HuH-7.5 (cell line): Measurements from ENCODE around the gene AP2S1.
"Not testable (repeated sequence)": the region's sequence is repeated elsewhere in the genome, so short reads cannot be mapped to it uniquely, and the experiment has no call there.

Source experiments
- DNase-seq: peaks from one replicate; pipeline ENCODE4 v3.0.0; 2011; ENCODE audit warnings: low spot score

AP2S1 gene

DNA sequence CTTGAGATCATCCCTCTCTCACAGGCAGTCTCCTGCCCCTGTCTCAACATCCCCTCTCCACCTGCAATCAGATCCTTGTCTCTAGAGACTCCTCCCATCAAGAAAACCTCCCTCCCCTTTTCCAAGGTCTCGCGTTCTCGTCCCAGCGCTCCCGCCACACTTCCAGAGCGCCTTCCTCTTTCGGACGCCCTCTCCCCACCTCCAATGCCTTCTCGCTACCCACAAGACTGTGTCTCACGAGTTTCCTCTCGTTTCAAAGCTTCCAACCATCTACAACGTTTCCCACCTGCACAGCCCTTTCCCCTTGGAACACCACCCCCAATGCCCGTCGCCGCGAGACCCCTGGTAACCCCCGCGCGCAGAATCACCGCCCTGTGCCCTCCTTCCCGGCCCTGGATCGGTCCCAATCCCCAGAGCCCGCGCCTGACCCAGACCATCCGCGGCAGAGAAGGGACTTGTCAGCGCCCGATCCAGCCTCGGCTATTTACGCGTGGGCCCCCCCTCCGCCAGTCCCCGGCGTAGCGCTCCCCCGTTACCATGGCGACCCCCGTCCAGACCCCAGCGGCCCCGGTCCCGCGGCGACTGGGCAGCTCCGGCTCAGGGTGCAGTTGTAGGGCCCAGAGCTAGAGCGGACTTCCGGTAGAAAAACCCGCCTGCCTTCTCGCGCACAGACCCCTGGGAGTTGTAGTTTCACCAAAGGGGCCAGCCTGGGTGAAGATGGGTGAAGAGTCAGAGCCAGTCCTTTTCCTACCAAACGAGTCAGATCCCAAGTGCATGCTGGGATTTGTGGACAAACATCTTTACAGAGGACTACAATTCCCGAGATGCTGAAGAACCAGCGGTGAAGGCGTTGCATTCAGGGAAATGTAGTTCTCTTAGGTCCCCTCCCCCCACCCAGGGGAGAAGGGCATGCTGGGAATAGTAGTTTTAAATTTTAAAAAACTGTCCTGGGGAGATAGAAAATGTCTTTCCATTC, at the start of gene AP2S1:
Gene AP2S1 (minus strand): TSS at position 619 of the 976 bp plus-strand sequence. CDS start 80 bp downstream, at position 539.
- peak; percentile 93 for DNase-seq

- DNase-seq = no peak
These were observed 49.7 kb upstream of the AP2S1 start for GRCh38 chr19:46900341-46900740.

DNA sequence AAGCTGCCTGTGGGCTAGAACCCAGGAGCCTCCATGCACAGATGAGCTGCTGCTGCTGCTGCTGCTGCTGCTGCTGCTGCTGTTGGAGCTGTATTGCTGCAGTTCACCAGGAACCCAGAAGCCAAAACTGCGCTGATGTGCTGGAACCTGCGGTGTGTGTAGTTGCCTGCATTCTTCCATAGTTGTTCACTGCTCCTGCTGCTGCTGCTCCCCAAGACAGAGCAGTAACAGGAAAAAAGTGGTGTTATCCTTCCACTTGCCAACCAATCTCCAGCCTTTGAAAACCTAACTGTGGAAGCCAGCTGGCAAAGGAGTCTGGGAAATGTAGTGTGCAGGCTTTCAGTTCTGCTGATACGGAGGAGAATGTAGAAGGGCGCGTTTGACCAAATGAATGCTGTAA, 48.1 kb upstream of the AP2S1 start:
- no peak for DNase-seq

DNA sequence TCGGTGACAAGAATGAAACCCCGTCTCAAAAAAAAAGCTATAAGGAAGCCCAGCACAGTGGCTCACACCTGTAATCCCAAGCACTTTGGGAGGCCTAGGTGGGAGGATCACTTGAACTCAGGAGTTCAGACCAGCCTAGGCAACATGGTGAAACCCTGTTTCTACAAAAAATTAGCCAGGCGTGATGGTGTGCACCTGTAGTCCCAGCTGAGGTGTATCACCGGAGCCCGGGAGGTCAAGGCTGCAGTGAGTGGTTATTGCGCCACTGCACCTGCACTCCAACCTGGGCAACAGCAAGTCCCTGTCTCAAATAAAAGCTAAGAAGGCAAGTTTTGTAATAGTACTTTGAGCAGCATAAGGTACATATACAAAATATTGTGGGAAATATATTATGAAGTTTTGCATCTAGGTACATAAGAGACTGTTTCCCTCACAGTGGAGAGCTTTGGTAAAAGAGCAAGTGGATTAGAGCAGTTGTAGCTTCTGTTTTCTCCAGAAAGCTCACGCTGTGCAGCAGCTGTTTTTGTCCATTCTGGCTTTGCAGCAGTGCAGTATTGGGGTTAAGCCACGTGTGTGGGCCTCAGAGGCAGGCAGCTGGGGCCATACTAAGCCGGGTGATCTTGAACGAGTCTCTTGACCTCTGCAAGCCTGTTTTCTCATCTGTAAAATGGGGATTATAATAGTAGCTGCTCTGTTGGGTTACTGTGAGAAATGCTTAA, 45.6 kb upstream of the AP2S1 start:
- no peak for DNase-seq

DNA sequence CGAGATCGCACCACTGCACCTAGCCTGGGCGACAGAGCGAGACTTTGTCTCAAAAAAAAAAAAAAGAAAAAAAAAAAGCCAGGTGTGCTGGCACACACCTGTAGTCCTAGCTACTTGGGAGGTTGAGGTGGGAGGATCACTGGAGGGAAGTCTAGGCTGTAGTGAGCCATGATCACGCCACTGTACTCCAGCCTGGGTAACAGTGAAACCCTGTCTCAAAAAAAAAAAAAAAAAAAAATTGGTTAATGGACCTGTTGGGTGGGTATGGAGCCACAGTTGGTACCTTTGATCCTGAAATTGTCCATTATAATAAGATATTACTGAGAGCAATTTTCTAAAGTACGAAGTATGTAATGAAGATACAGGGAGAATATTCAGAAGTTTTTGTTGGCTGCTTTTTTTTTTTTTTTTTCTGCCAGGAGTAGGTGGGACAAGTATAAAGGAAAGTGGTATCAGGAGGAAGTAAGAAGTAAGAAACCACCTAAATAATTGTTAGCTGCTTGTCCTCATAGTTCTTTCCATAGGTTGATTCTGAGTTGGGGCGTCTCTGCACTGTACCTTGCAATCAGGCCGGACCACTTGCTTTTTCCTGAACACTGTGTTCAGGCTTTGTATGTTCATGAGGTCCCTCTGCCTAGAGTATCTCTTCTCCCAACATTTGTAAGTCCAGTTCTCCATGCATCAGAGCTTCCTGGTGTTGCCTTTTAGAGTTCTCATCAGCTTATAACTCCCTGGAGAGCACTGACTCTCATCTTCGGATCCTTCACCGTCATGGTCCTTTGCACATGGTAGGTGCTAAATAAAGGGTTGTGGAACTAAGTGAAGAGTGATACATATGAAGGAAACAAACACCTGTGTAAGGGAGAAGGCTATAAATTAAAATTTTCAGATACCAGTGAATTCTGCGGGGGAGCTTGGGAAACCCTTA, 41.9 kb upstream of the AP2S1 start:
- no peak for DNase-seq

DNA sequence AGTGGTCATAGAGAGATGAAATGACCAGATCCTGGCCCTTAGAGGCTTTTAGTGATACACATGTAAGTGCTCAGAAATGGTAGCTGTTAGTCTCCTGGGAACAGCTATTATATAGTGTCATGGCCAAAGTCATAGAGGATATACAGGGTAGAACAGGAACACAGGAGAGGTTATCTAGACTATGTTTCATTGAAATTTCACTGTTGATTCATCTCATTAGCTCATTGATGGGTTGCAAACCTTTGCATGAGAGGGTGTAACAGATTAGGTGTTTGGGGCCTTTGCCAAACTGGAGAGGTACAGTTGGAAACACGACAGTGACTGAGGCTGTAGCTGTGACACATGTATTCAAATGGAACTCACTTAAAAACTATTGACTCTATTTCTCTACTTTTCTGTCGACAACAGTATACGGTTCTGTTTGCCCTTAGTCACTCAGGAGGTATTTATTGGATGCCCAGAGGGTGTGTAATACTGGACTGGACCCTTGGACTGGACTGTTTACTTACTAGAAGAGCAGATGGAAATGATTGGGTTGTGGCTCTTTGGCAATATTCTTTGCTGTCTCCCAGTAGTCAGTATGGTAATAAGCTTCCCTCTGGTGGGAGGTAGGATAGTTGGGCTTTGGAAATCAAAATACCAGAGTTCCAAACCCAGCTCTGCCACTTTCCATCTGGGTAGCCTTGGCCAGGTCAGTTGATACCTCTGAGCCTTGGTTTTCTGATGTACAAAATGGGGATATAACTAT, 40.0 kb upstream of the AP2S1 start:
- DNase-seq = peak; percentile 65

DNA sequence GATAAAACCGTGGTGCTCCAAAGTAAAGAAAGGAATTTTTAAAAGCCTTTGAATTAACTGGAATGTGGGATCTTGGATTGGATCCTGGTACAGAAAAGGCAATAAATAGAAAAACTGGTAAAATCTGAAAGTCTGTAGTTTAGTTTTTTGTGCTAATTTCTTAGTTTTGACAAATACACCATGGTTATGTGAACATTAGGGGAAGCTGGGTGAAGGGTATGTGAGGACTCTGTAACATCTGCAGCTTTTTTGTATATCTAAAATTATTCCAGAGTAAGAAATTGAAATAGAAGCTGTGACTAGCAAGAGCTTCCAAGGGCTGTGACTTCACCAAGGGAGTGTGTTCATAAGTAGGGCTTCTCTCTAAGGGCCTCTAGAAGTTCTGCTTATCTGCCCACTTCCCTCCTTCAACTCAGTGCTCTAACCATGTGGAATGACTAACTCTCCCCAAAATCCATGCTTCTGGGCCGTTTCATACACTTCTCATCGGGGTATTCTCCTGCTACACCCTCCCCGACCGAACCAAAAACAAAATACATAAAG, 36.7 kb upstream of the AP2S1 start:
- DNase-seq = no peak

DNA sequence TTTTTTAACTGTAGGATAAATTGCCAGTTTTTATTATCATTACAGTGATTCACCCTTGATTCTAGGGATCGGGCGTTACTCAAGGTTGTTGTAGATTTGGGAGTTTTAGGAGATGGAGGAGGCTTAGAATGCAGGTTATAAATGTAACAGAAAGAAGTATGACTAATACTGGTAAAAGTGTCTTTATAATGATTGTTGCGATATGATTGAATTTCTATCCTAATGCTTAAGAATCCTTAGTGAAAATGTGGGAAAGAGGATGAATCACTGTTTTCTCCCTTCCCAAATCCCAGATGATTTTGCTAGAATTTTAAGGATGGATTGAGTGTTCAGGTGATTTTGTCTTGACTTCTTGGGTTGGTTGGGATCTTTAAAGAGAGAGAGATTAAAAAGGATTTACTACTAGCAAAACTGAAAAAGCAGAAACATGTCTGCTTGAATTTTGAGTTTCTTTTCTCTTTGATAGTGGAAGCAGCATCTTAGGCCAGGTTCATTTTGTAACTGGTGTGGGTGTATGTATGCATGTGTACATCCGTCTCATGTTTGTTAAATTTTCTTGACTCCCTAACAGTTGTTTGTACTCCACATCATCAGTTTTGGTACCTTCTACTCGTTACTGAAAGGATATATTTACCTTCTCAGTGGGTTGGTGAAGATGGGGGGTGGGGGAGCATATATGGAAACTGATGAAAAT, 36.0 kb upstream of the AP2S1 start:
- DNase-seq = no peak

DNA sequence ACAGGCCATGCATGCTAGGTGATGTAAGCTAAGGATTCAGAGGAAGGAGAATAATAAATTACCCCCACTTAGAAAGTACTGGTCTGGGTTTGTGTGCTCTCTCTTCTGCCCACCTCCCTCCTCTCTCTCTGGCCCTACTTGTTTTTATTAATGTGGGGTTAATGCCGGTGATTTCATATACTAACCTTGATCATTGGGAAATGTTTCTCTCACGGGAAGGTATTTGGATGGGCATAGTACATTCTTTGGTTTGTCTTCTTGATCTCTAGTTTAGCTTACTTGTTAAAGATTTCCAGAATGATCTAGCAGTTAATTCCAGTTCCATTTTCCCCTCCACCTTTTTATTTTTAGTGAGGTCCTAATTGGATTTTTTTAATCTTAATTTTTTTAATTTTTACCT, 34.8 kb upstream of the AP2S1 start:
- DNase-seq = no peak

DNA sequence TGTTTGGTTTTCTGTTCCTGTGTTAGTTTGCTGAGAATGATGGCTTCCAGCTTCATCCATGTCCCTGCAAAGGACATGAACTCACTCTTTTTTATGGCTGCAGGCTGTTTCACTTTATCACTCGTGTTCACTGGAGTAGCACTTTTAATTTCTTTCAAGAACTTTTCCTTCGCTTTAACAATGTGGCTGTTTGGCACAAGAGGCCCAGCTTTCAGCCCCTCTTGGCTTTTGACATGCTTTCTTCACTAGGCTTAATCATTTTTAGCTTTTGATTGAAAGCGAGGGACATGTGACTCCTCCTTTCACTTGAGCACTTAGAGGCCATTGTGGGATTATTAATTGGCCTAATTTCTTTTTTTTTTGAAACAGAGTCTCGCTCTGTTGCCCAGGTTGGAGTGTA, 32.1 kb upstream of the AP2S1 start:
- DNase-seq = not testable (repeated sequence)

DNA sequence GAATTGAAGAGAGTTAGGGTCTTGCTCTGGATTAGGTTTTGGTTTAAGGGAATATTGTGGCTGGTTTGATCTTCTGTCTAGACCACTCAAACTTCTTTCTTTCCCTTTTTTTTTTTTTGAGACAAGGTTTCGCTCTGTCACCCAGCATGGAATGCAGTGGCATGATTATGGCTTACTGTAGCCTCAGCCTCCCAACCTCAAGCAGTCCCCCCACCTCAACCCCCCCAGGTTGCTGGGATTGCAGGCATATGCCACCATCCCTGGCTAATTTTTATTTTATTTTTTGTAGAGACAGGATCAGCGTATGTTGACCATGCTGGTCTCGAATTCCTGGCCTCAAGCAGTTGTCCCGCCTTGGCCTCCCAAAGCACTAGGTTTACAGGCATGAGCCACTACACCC, 31.4 kb upstream of the AP2S1 start:
- no peak for DNase-seq

- no peak for DNase-seq
These were observed 30.4 kb upstream of the AP2S1 start for GRCh38 chr19:46881092-46881491.

- no peak for DNase-seq
These were observed 29.8 kb upstream of the AP2S1 start for GRCh38 chr19:46880431-46880830.

- no peak for DNase-seq
These were observed 28.1 kb upstream of the AP2S1 start for GRCh38 chr19:46878613-46879375.

DNA sequence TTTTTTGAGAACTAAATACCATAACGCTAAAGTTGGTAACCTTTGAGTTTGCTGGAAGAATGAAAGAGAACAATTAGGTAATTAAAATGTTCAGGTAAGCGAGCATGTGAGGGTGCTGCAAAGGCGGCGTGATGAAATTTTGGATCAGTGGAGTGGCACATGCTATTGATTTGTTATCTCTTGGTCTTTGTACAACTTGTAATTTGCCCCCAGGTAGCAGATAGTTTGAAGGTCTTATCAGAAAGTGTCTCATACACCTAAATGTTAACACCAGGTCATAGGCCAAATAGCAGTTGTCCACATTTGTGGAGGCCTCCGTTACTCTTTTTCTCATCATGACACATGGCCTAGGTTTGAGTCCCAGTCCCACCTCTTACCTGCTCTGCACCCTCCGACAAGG, 25.0 kb upstream of the AP2S1 start:
- no peak for DNase-seq

- DNase-seq = no peak
These were observed 24.6 kb upstream of the AP2S1 start for GRCh38 chr19:46875234-46875633.

- no peak for DNase-seq
These were observed 22.3 kb upstream of the AP2S1 start for GRCh38 chr19:46872967-46873366.

- not testable (repeated sequence) for DNase-seq
These were observed 20.5 kb upstream of the AP2S1 start for GRCh38 chr19:46871173-46871572.

DNA sequence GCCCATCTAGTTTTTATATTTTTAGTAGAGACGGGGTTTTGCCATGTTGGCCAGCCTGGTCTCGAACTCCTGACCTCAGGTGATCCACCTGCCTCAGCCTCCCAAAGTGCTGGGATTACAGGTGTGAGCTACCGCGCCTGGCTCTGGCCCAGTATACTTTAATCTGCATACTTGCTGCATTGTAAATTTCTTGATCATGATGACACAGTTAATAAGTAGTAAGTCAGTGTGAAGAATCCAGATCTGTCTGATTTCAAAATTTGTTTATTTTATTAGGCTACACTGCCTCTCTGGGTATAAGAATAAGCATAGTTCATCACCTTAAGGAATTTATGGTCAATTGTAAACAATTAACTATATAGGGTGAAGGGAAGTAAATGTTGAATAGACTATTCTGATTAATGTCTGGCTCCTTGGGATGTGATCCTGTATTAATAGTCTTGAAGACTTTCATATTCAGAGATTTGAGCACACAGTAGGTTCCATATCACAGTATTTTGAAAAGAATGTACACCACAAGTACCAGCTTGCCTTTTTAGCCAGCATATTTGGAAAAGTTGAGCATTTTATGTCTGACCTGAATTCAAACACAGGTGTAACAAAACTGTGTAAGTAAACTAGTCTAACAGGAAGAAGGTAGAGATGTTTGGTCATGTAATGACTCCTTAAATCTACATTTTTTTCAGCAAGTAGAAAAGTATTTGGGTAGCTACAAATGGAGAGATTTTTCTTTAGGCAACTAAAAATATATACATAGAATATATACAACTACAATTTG, 17.6 kb upstream of the AP2S1 start:
- no peak for DNase-seq
